Measurements from ENCODE around the gene ZNF484.
"Not testable (repeated sequence)": the region's sequence is repeated elsewhere in the genome, so short reads cannot be mapped to it uniquely, and the experiment has no call there.

Gene ZNF484

DNA sequence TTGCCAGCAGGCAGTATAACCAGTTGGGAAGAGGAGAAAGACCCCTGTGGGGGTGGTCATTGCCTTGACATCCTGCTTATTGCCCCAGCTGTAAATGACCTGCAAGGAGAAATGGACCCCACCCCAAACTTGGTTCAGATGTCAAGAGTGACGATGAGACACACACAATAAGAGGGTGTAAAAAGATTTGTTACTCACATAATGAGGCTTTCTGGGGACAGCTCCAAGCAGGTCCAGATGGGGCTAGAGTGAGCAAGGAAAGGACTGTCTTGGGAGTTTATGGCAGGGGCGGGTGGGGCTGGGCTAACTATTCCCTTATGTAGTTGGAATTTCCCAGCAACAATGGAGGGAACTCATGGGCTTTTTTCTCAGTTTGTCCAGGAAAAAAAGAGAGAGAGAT lies 24.1 kb downstream of the ZNF484 start:
- no peak for DNase-seq (ENCODE audit: low read depth)
- TF ChIP-seq, protein P1, sequence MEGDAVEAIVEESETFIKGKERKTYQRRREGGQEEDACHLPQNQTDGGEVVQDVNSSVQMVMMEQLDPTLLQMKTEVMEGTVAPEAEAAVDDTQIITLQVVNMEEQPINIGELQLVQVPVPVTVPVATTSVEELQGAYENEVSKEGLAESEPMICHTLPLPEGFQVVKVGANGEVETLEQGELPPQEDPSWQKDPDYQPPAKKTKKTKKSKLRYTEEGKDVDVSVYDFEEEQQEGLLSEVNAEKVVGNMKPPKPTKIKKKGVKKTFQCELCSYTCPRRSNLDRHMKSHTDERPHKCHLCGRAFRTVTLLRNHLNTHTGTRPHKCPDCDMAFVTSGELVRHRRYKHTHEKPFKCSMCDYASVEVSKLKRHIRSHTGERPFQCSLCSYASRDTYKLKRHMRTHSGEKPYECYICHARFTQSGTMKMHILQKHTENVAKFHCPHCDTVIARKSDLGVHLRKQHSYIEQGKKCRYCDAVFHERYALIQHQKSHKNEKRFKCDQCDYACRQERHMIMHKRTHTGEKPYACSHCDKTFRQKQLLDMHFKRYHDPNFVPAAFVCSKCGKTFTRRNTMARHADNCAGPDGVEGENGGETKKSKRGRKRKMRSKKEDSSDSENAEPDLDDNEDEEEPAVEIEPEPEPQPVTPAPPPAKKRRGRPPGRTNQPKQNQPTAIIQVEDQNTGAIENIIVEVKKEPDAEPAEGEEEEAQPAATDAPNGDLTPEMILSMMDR (conservative IDR thresholded peaks at IDR 0.05; ENCODE audit: control insufficient read depth, insufficient read depth, low read depth, low read length) = no peak
- H3K4me3 ChIP-seq (ENCODE audit: control insufficient read depth, low read depth, low read length) = no peak overlapping the region

DNA sequence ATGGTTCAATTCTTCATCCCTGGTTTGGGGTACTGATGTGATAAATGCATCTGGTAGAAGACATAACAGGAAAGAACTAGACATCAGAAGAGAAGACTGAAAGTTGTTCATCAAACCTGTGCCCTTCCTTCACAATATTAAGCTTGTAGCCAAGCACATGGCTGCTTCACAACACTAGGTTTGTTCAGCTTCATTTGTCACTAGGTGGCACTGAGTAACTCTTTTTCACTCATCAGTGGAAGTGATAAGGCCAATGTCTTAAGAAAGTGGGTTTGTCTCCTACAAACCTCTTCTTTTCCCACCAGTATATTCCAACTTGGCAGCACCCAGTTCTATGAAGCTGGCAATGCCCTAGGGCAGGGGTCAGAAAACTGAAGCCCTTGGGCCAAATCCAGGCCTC lies 26.9 kb downstream of the ZNF484 start:
- TF ChIP-seq, protein P1 (conservative IDR thresholded peaks at IDR 0.05; ENCODE audit: control insufficient read depth, insufficient read depth, low read depth, low read length) = no peak
- DNase-seq (ENCODE audit: low read depth) = no peak
- H3K4me3 ChIP-seq (ENCODE audit: control insufficient read depth, low read depth, low read length) = no peak overlapping the region

DNA sequence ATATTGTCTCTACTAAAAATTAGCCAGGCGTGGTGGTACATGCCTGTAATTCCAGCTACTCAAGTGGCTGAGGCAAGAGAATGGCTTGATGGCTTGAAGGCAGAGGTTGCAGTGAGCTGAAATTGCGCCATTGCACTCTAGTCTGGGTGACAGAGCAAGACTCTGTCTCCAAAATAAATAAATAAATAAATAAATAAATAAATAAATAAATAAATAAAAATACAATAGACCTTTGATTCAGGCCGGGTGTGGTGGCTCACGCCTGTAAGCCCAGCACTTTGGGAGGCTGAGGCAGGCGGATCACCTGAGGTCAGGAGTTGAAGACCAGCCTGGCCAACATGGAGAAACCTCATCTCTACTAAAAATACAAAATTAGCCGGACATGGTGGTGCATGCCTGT lies 29.1 kb downstream of the ZNF484 start:
- DNase-seq (ENCODE audit: low read depth); H3K4me3 ChIP-seq (ENCODE audit: control insufficient read depth, low read depth, low read length): not testable (repeated sequence)

DNA sequence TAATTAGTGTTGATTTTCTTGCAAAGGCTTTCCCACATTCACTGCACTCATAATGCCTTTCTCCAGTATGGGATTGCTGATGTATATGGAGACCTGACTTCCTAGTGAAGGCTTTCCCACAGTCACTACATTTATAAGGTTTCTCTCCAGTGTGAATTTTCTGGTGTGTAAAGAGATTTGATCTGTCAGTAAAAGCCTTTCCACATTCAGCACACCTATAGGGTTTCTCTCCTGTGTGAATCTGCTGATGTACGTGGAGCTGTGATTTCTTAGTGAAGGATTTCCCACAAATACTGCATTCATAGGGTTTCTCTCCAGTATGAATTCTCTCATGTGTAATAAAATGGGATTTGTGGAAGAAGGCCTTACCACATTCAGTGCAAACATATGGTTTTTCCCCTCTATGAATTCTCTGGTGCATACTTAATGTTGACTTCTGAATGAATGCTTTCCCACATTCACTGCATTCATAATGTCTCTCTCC lies 31.1 kb downstream of the ZNF484 start:
- TF ChIP-seq, protein P1 (conservative IDR thresholded peaks at IDR 0.05; ENCODE audit: control insufficient read depth, insufficient read depth, low read depth, low read length) = no peak
- no peak overlapping the region for H3K4me3 ChIP-seq (ENCODE audit: control insufficient read depth, low read depth, low read length)
- DNase-seq (ENCODE audit: low read depth) = peak; percentile 8

DNA sequence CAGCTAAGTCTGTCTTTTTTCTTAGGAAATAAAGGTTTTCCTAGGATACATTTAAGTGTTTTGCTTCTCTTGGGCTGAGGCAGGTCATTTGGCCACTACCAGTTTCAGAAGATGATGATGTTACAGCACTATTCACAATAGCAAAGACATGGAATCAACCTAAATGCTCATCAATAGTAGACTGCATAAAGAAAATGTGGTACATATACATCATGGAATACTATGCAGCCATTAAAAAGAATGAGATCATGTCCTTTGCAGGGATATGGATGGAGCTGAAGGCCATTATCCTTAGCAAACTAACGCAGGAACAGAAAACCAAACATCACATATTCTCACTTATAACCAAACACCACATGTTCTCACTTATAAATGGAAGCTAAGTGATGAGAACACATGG lies 39.4 kb downstream of the ZNF484 start:
- not testable (repeated sequence) for DNase-seq (ENCODE audit: low read depth); H3K4me3 ChIP-seq (ENCODE audit: control insufficient read depth, low read depth, low read length)

DNA sequence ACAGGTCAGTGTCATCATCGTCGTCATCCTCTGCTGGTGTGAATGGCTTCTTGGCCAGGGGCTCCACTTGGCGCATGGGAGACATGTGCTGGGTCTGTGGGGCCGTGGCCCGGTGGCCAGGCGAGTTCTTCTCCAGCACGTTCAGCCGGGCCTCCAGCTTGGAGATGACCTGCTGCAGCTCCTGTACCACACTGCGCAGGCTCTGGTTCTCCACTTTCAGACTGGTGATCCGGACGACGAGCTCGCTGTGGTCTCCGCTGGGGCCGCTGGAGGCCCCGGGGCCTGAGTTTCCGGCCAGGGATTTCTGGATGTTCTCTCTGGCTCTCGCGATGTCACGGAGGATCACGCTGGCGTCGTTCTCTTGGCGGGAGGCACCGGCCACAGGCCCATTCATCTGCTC lies 40.6 kb downstream of the ZNF484 start:
- H3K4me3 ChIP-seq (ENCODE audit: control insufficient read depth, low read depth, low read length) = no peak overlapping the region
- DNase-seq (ENCODE audit: low read depth) = no peak
- TF ChIP-seq, protein P1 (conservative IDR thresholded peaks at IDR 0.05; ENCODE audit: control insufficient read depth, insufficient read depth, low read depth, low read length) = no peak

DNA sequence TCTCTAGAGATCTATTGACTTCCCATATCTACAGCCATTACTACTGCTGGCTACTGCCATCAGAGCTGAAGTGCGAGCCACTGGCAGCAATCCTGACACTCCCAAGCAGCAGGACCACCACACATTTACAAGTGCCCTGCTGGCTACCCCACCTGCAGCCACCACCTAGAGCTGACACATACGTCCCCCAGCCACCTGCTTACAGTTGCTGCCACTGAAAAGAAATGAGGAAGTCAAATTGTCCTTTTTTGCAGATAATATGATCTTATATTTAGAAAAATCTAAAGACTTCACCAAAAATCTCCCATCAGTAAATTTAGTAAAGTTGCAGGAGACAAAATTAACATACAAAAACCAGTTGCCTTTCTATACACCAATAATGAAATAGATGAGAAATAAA lies 48.4 kb downstream of the ZNF484 start:
- H3K4me3 ChIP-seq (ENCODE audit: control insufficient read depth, low read depth, low read length) = no peak overlapping the region
- TF ChIP-seq, protein P1 (conservative IDR thresholded peaks at IDR 0.05; ENCODE audit: control insufficient read depth, insufficient read depth, low read depth, low read length) = no peak

DNA sequence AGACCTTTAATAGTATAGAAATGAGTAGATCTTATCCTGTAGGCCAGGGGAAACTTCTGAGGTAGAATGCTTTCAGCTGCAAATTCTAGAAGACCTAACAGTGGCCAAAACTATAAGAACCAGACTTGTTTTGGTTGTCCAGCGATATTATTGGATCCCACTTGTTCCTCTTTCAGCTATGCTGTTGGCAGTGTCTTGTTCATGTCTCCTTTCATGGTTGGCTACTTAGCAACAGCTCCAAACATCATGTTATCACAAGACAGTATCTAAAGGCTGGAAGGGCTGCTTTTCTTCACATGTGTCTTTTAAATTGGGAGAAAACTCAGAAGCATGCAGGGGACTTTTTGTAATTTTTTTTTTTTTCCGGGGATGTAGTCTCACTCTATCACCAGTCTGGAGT lies 52.8 kb downstream of the ZNF484 start:
- H3K4me3 ChIP-seq (ENCODE audit: control insufficient read depth, low read depth, low read length); DNase-seq (ENCODE audit: low read depth): not testable (repeated sequence)

More for the DNA sequence above, 48.4 kb downstream of the ZNF484 start:
- no peak for DNase-seq (ENCODE audit: low read depth)

Measured in fibroblast of mammary gland (primary cell).